ENCODE results near the gene PTPRG. TPM values are rescaled to one million over a fixed set of nuclear protein-coding genes. Genes with fewer than 3 reads are reported as not detected.

The PTPRG gene
- total RNA-seq, 1 donor from 2014 or later: 44.3 TPM

GRCh38 chr3:62242831-62243509 lies 681.6 kb downstream of the PTPRG start:
- Mint-ChIP-seq H3K27ac (no peak overlapping the region), H3K4me1 (ENCODE audit: low read depth) (no peaks in the 10 kb centered on the region), H3K9me3 (ENCODE audit: low read depth) (no peaks in the 10 kb centered on the region), H3K36me3 (ENCODE audit: insufficient read depth) (no peaks in the 10 kb centered on the region), H3K4me3 (ENCODE audit: low read depth) (no peak overlapping the region), H3K27me3 (no peaks in the 10 kb centered on the region)
- DNase-seq (ENCODE audit: low spot score, unreplicated experiment): no peak
- TF ChIP-seq CTCF (IDR thresholded peaks at IDR 0.05; ENCODE audit: unreplicated experiment): no peak

- peaks cover 5% of the 10 kb centered on the region for H3K4me1 Mint-ChIP-seq (ENCODE audit: low read depth)
- no peak overlapping the region for H3K27ac Mint-ChIP-seq
Observed at GRCh38 chr3:62246094-62246493, 684.7 kb downstream of the PTPRG start.

GRCh38 chr3:62246985-62247384 lies 685.6 kb downstream of the PTPRG start:
- Mint-ChIP-seq H3K4me3 (ENCODE audit: low read depth) (no peak overlapping the region), H3K36me3 (ENCODE audit: insufficient read depth) (no peaks in the 10 kb centered on the region), H3K4me1 (ENCODE audit: low read depth) (peaks cover 5% of the 10 kb centered on the region), H3K9me3 (ENCODE audit: low read depth) (no peaks in the 10 kb centered on the region), H3K27ac (no peak overlapping the region), H3K27me3 (no peaks in the 10 kb centered on the region)
- no peak for TF ChIP-seq CTCF (IDR thresholded peaks at IDR 0.05; ENCODE audit: unreplicated experiment)
- no peak for DNase-seq (ENCODE audit: low spot score, unreplicated experiment)

More at GRCh38 chr3:62246094-62246493, 684.7 kb downstream of the PTPRG start:
- no peak for DNase-seq (ENCODE audit: low spot score, unreplicated experiment)
- no peak for TF ChIP-seq CTCF (IDR thresholded peaks at IDR 0.05; ENCODE audit: unreplicated experiment)
- Mint-ChIP-seq H3K4me3 (ENCODE audit: low read depth) (no peak overlapping the region), H3K27me3 (no peaks in the 10 kb centered on the region), H3K36me3 (ENCODE audit: insufficient read depth) (no peaks in the 10 kb centered on the region), H3K9me3 (ENCODE audit: low read depth) (no peaks in the 10 kb centered on the region)

- no peaks in the 10 kb centered on the region for H3K27me3 Mint-ChIP-seq
- no peak for DNase-seq (ENCODE audit: low spot score, unreplicated experiment)
- H3K9me3 Mint-ChIP-seq (ENCODE audit: low read depth): no peaks in the 10 kb centered on the region
- no peak overlapping the region for H3K4me3 Mint-ChIP-seq (ENCODE audit: low read depth)
- peaks cover 8% of the 10 kb centered on the region for H3K4me1 Mint-ChIP-seq (ENCODE audit: low read depth)
- H3K36me3 Mint-ChIP-seq (ENCODE audit: insufficient read depth): no peaks in the 10 kb centered on the region
- no peak overlapping the region for H3K27ac Mint-ChIP-seq
- TF ChIP-seq CTCF (IDR thresholded peaks at IDR 0.05; ENCODE audit: unreplicated experiment): no peak
Observed at GRCh38 chr3:62248734-62249483, 687.5 kb downstream of the PTPRG start.

GRCh38 chr3:62249484-62249776 lies 688.1 kb downstream of the PTPRG start:
- H3K27me3 Mint-ChIP-seq: no peaks in the 10 kb centered on the region
- TF ChIP-seq CTCF (IDR thresholded peaks at IDR 0.05; ENCODE audit: unreplicated experiment): no peak
- H3K9me3 Mint-ChIP-seq (ENCODE audit: low read depth): no peaks in the 10 kb centered on the region
- no peak overlapping the region for H3K4me3 Mint-ChIP-seq (ENCODE audit: low read depth)
- no peaks in the 10 kb centered on the region for H3K36me3 Mint-ChIP-seq (ENCODE audit: insufficient read depth)
- no peak for DNase-seq (ENCODE audit: low spot score, unreplicated experiment)
- H3K4me1 Mint-ChIP-seq (ENCODE audit: low read depth): peaks cover 8% of the 10 kb centered on the region
- H3K27ac Mint-ChIP-seq: no peak overlapping the region
